ENCODE data around the gene PFAS.

Gene PFAS

DNA sequence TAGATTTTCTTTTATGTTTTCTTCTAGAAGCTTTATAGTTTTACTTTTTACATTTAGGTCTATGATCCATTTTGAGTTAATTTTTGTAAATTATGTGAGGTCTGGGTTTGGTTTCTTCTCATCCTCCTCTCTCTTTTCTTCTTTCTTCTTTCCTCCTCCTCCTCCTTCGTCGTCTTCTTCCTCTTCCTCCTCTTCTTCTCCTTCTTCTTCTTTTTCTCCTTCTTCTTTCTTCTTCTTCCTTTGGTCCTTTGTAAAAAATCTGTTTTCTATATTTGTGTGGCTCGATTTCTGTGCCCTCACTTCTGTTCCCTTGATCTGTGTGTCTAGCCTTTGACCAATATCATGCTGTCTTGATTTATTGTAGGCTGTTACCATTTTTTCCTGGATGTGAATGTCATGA, 51.1 kb downstream of the PFAS start:
- DNase-seq (ENCODE audit: low read depth in 3 of 3, low spot score in 1 of 3), result no peak

DNA sequence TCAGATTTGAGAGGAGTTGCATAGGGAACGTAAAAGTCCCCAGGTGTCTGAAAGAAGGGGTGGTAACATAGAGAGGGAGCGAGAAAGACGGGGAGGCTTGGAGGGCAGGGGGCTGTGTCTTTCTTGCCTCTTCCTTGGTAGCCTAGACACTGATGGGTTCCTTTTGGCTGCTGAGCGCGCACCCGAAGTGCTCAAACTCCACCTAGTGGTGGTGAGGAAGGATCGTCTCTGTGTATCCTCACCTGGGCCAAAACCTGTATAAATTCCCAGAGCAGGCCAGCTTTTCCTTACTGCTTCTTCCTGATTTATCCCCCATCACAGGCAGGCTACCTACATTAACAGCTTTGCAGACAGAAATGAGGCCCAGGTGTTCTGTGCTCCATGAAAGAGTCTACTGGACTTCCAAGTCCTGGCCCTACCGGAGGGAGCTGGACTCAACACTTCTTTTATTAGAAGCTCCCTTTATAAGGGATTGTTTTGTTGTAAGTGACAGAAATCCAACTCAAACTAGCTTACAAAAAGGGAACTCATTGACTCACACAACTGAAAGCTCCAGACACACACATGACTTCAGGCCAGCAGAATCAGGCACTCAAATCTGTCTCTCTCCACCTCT, 51.6 kb downstream of the PFAS start:
- peak; percentile 30 to 33 (median 31) for DNase-seq (ENCODE audit: low read depth in 3 of 3, low spot score in 1 of 3)

DNA sequence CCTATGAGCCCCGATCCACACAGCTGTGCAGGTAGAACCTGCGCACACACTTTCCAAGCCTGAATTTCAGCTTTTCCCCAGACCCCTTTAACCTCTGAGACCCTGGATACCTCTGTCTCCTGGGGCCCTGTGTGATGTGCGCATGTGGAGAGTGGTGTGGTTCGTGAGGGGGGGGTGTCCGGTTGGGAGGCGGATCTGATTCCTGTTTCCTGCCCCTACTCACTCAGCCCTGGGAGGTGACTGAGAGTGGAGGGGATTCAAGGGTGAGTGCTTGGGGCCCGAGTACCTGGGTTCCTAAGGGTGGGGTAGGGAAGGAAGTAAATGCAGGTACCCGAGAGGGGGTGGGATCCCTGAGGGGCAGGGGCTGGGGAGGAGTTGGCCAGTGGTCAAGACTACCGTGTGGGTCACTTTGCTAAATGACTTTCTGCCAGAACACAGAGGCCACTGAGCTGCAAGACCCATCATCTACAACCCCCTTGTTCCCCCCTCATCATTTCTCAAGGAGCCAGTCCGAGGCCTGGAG, 61.6 kb downstream of the PFAS start:
- DNase-seq (ENCODE audit: low read depth in 3 of 3, low spot score in 1 of 3), result no peak

DNA sequence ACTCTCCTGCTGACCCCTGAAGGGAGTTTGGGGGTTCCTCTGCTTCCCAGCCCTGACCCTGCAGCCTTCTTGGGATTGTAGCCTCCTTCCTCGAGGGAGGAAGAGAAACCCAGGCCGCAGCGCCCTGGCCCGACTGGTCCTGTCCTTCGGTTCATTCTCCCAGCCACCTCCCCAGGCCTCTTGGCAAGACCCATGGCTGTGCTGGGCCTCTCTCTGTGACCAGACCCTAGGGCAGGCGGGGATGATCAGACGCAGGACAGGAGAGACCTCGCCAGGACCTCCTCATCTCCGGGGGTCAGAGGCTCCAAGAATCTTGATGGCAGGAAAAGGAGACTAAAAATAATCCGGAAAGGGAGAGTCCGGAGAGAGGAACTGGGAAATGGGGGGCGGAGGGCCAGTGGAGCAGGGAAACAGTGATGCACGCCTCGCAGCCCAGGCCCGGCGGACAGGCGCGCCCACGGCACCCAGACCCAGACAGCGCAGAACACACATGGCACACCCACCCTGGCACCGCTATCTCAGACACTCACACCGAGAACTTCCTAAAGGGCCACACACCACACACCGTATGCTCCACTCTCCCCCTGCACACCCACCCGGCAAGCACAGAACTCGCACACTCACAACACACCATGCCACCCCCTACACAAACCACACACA, 62.2 kb downstream of the PFAS start:
- DNase-seq (ENCODE audit: low read depth in 3 of 3, low spot score in 1 of 3), result no peak

DNA sequence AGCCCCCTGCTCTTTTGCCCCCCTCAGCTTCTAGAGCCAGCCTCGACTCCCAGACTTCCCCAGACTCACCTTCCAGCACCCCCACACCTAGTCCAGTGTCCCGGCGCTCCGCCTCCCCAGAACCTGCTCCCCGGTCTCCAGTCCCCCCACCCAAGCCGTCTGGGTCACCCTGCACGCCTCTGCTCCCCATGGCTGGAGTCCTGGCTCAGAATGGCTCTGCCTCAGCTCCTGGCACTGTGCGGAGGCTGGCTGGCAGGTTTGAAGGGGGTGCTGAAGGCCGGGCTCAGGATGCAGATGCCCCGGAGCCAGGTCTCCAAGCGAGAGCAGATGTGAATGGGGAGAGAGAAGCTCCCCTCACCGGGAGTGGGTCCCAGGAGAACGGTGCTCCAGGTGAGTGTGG, 63.2 kb downstream of the PFAS start:
- no peak for DNase-seq (ENCODE audit: low read depth in 3 of 3, low spot score in 1 of 3)

DNA sequence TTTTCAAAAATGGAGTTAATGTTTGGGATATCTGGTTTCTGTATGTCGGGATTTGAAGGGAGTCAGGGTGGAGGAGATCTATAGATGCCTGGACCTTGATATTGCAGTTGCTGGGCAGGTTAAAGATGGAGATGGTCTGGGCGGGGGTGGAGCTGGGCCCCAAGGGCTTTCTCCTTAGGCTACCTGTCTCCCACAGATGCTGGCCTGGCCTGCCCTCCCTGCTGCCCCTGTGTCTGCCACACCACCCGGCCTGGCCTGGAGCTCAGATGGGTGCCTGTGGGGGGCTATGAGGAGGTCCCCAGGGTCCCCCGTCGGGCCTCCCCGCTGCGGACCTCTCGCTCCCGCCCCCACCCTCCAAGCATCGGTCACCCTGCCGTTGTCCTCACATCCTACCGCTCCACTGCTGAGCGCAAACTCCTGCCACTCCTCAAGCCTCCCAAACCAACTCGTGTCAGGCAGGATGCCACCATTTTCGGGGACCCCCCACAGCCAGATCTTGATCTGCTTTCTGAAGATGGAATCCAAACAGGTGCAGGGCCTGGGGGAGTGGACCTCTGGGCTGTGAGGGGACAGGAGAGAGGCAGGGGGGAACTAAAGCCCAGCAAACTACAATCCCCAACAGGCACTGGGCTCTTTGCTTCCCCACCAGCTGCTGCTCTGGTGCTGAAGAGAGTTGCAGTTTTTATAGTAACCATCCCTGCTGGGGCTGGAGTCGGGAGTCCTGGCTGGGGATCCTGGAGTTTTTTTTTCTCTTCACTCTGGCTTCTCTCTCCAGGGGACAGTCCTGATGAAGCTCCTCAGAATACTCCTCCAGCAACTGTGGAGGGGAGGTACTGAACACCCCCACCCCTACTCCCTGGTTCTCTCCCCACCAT, 63.9 kb downstream of the PFAS start:
- DNase-seq (ENCODE audit: low read depth in 3 of 3, low spot score in 1 of 3), result no peak

DNA sequence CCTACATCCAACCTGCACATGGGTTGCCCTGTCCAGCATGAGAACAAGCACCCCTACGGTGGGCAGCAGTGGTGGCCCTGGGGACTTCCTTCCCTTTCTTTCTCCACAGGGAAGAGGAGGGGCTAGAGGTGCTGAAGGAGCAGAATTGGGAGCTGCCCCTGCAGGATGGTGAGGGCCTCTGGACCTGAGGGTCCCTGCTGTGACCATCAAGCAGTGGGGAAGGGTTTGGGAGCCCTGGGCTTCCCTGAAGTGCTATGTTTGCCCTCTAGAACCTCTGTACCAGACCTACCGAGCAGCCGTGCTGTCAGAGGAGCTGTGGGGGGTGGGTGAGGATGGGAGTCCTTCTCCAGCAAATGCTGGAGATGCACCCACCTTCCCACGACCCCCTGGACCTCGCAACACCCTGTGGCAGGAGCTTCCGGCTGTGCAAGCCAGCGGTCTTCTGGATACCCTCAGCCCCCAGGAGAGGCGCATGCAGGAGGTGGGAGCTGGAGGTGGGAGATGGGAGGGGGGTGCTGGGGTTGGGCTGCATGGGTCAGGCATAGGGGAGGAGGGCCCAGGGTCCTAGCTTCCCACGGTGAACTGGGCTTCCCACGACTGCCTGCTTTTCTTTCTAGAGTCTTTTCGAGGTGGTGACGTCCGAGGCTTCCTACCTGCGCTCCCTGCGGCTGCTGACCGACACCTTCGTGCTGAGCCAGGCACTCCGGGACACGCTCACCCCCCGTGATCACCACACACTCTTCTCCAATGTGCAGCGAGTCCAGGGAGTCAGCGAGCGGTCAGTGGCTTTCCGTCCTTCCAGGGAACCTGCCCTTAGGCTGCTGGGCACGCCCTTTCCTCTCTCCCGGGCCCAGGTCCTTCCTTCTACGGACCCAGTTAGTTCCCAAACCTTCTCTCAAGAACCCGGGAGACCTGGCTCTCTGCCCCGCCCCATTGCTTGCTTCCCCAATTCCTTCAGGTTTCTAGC, 66.0 kb downstream of the PFAS start:
- no peak for DNase-seq (ENCODE audit: low read depth in 3 of 3, low spot score in 1 of 3)

DNA sequence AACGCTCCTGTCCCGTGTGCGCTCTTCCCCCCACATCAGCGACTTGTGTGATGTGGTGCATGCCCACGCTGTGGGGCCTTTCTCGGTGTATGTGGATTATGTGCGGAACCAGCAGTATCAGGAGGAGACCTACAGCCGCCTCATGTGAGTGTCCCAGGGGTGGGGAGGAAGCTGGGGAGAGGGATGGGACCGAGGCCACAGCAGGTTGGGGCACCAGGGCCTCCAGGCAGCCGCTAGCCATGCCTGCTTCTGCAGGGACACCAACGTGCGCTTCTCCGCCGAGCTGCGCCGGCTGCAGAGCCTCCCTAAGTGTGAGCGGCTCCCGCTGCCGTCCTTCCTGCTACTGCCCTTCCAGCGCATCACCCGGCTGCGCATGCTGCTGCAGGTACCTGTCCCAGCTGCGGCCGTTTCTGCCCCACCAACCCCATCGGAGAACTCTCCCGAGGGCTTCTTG, 66.7 kb downstream of the PFAS start:
- no peak for DNase-seq (ENCODE audit: low read depth in 3 of 3, low spot score in 1 of 3)

DNA sequence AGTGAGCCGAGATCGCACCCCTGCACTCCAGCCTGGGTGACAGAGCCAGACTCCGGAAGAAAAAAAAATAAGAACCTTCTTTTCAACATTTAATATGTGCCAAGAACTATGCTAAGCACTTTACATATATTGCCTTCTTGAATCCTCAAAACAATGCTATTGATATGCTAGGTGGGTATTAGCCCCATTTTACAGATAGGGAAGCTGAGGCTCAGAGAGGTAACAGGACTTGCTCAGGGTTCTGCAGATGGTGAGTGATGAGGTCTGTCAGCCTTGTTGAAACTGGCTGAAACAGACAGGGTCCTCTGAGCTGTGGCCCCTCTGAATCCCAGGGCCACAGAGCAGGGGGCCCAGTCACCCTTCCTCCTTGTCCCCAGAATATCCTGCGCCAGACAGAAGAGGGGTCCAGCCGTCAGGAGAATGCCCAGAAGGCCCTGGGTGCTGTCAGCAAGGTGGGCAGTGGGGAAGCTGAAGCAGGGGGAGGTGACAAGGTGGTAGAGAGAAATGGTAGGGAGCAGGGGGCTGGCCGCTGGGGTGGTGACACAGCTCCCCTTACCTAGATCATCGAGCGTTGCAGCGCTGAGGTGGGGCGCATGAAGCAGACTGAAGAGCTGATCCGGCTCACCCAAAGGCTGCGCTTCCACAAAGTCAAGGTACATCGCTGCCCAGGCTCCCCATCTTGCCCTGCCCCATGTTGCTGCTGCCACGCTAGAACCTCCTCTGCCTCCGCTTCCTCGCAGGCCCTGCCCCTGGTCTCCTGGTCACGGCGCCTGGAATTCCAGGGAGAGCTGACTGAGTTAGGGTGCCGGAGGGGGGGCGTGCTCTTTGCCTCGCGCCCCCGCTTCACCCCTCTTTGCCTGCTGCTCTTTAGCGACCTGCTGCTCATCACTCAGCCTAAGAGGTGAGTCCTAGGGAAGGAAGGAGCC, 69.2 kb downstream of the PFAS start:
- DNase-seq (ENCODE audit: low read depth in 3 of 3, low spot score in 1 of 3), result no peak
